GM20431 (cell line): ENCODE results near the gene HELZ2.

Source experiments
- in situ Hi-C: fragments of 300-500 bp; cut with MseI, MboI; formaldehyde crosslinking; loops from one replicate; pipeline ENCODE4 v1.15.0; 2020; ENCODE audit warnings: low sequenced_read_pairs; ENCODE audit not compliant: unreplicated experiment

HELZ2 gene

GRCh38 chr20:63556873-63557478, 17.1 kb downstream of the HELZ2 start:
- in situ Hi-C loops: no loop called here

- in situ Hi-C loops: no loop called here
Observed at GRCh38 chr20:63555661-63556381, 18.2 kb downstream of the HELZ2 start.

- in situ Hi-C loops: no loop called here
Observed at GRCh38 chr20:63554361-63555278, 19.4 kb downstream of the HELZ2 start.

GRCh38 chr20:63553933-63554290, 20.1 kb downstream of the HELZ2 start, which contains the start of gene FNDC11:
Gene FNDC11 (plus strand): TSS chr20:63554159. CDS start chr20:63555664, 1,505 bp downstream.
- in situ Hi-C loops: no loop called here

- in situ Hi-C loops: no loop called here
Observed at GRCh38 chr20:63553251-63553932, 20.6 kb downstream of the HELZ2 start.

GRCh38 chr20:63552481-63553249, 21.4 kb downstream of the HELZ2 start:
- in situ Hi-C loops: no loop called here

- in situ Hi-C loops: no loop called here
Observed at GRCh38 chr20:63551068-63551467, 23.0 kb downstream of the HELZ2 start.

GRCh38 chr20:63549679-63550282, 24.3 kb downstream of the HELZ2 start:
- in situ Hi-C loops: no loop called here

GRCh38 chr20:63549019-63549418, 25.0 kb downstream of the HELZ2 start:
- in situ Hi-C loops: no loop called here

GRCh38 chr20:63548542-63548941, 25.5 kb downstream of the HELZ2 start:
- in situ Hi-C loops: no loop called here

GRCh38 chr20:63547725-63548480, 26.1 kb downstream of the HELZ2 start, which contains the start of gene SRMS:
Gene SRMS (minus strand): TSS chr20:63547749. CDS start chr20:63547463, 286 bp downstream.
- in situ Hi-C loops: no loop called here

GRCh38 chr20:63546956-63547724, 26.9 kb downstream of the HELZ2 start:
- in situ Hi-C loops: no loop called here

GRCh38 chr20:63546256-63546955, 27.6 kb downstream of the HELZ2 start:
- in situ Hi-C loops: no loop called here

- in situ Hi-C loops: no loop called here
Observed at GRCh38 chr20:63545814-63546213, 28.2 kb downstream of the HELZ2 start.

GRCh38 chr20:63544958-63545516, 29.0 kb downstream of the HELZ2 start:
- in situ Hi-C loops: no loop called here

- in situ Hi-C loops: no loop called here
Observed at GRCh38 chr20:63544241-63544957, 29.6 kb downstream of the HELZ2 start.
